Stimulated activated CD4-positive, alpha-beta T cell treated with anti-CD3 and anti-CD28 coated beads, Interleukin-4, amount 100 ng/mL, for 24 hours (primary cell): ENCODE measurements around the gene PTPRM.
"Not testable (repeated sequence)": the region's sequence is repeated elsewhere in the genome, so short reads cannot be mapped to it uniquely, and the experiment has no call there.

Experiments used
- DNase-seq: peaks from one replicate; pipeline ENCODE4 v3.0.0-alpha.2; 2020

Gene PTPRM

GRCh38 chr18:8018701-8019331 is 451.7 kb downstream of the PTPRM start:
- no peak for DNase-seq

GRCh38 chr18:8019600-8019999 is 452.5 kb downstream of the PTPRM start:
- DNase-seq = no peak

- DNase-seq = no peak
Observed at GRCh38 chr18:8020132-8020846, 453.2 kb downstream of the PTPRM start.

GRCh38 chr18:8029061-8029460 is 461.9 kb downstream of the PTPRM start:
- no peak for DNase-seq

GRCh38 chr18:8029731-8030130 is 462.6 kb downstream of the PTPRM start:
- DNase-seq = no peak

- no peak for DNase-seq
Observed at GRCh38 chr18:8030201-8030600, 463.1 kb downstream of the PTPRM start.

- DNase-seq = no peak
Observed at GRCh38 chr18:8031496-8031895, 464.4 kb downstream of the PTPRM start.

- DNase-seq = no peak
Observed at GRCh38 chr18:8034674-8035073, 467.6 kb downstream of the PTPRM start.

GRCh38 chr18:8036551-8036950 is 469.4 kb downstream of the PTPRM start:
- DNase-seq = no peak

- DNase-seq = no peak
Observed at GRCh38 chr18:8037296-8037695, 470.2 kb downstream of the PTPRM start.

- no peak for DNase-seq
Observed at GRCh38 chr18:8040021-8040420, 472.9 kb downstream of the PTPRM start.

- no peak for DNase-seq
Observed at GRCh38 chr18:8041526-8042111, 474.5 kb downstream of the PTPRM start.

GRCh38 chr18:8044004-8044403 is 476.9 kb downstream of the PTPRM start:
- DNase-seq = no peak

- DNase-seq = no peak
Observed at GRCh38 chr18:8045160-8045883, 478.2 kb downstream of the PTPRM start.

- peak; percentile 55 for DNase-seq
Observed at GRCh38 chr18:8045884-8046281, 478.8 kb downstream of the PTPRM start.

GRCh38 chr18:8046441-8046840 is 479.3 kb downstream of the PTPRM start:
- no peak for DNase-seq

GRCh38 chr18:8049147-8049546 is 482.0 kb downstream of the PTPRM start:
- DNase-seq = no peak

GRCh38 chr18:8050616-8051329 is 483.7 kb downstream of the PTPRM start:
- no peak for DNase-seq

- no peak for DNase-seq
Observed at GRCh38 chr18:8051453-8051852, 484.3 kb downstream of the PTPRM start.

- peak; percentile 7 for DNase-seq
Observed at GRCh38 chr18:8052237-8052701, 485.2 kb downstream of the PTPRM start.

GRCh38 chr18:8056723-8057122 is 489.6 kb downstream of the PTPRM start:
- DNase-seq = no peak

- not testable (repeated sequence) for DNase-seq
Observed at GRCh38 chr18:8063152-8063551, 496.0 kb downstream of the PTPRM start.

- DNase-seq = no peak
Observed at GRCh38 chr18:8063733-8064132, 496.6 kb downstream of the PTPRM start.
